CD14-positive monocyte (primary cell): ENCODE data around the gene AGAP1. TPM values are rescaled to one million over a fixed set of nuclear protein-coding genes. Genes with fewer than 3 reads are reported as not detected.

Source experiments
- DNase-seq, 3 donors: peaks; one replicate each; pipeline ENCODE4 v3.0.0-alpha.2; 2011 to 2022
- H2AFZ ChIP-seq: 2 replicates; pipeline ENCODE4 v1.6.0; 2012; ENCODE audit warnings: mild to moderate bottlenecking, low read depth, low read length, inconsistent platforms; ENCODE audit not compliant: insufficient read depth, poor library complexity, severe bottlenecking
- H3K27ac ChIP-seq, 2 donors: 1 replicate in 1 of 2; 2 replicates in 1 of 2; pipeline ENCODE4 v1.5.1; 2012 to 2013; ENCODE audit warnings: low read length in 2 of 2, control low read depth in 1 of 2, inconsistent platforms in 1 of 2, low read depth in 1 of 2, mild to moderate bottlenecking in 1 of 2
- H3K27me3 ChIP-seq, 2 donors: one replicate each; pipeline versions ENCODE4 v1.6.0 to v1.6.1; 2011 to 2013; ENCODE audit warnings: low read length in 2 of 2; ENCODE audit not compliant: control insufficient read depth in 2 of 2, insufficient read depth in 2 of 2
- H3K36me3 ChIP-seq, 2 donors: replicated peaks in 1 of 2; 1 replicate in 1 of 2; 2 replicates in 1 of 2; pipeline versions ENCODE4 v1.5.1 to v1.6.1; 2012 to 2013; ENCODE audit warnings: low read length in 2 of 2, control low read depth in 1 of 2, inconsistent platforms in 1 of 2, mild to moderate bottlenecking in 1 of 2; ENCODE audit not compliant: insufficient read depth in 2 of 2, control insufficient read depth in 1 of 2
- H3K4me1 ChIP-seq, 2 donors: 1 replicate in 1 of 2; 2 replicates in 1 of 2; pipeline versions ENCODE4 v1.5.1 to v1.6.1; 2012 to 2013; ENCODE audit warnings: low read length in 2 of 2, control low read depth in 1 of 2, inconsistent platforms in 1 of 2, mild to moderate bottlenecking in 1 of 2, moderate library complexity in 1 of 2; ENCODE audit not compliant: insufficient read depth in 2 of 2, control insufficient read depth in 1 of 2
- H3K4me2 ChIP-seq: replicated peaks from 2 replicates; pipeline ENCODE3; 2012; ENCODE audit warnings: low read length, moderate library complexity, mild to moderate bottlenecking; ENCODE audit not compliant: poor library complexity, severe bottlenecking; ENCODE audit errors: extremely low read depth
- H3K4me3 ChIP-seq, 3 experiments: fragments of 200-600 bp in 1 of 3; sonication (generic) in 1 of 3; replicated peaks in 1 of 3; 1 replicate in 2 of 3; 2 replicates in 1 of 3; pipeline ENCODE4 v1.5.1; 2011 to 2013; ENCODE audit warnings: low read length in 3 of 3, mild to moderate bottlenecking in 3 of 3, control low read depth in 2 of 3, low read depth in 2 of 3, inconsistent platforms in 1 of 3, moderate library complexity in 1 of 3
- H3K79me2 ChIP-seq: 2 replicates; pipeline ENCODE4 v1.6.0; 2012; ENCODE audit warnings: mild to moderate bottlenecking, control low read depth, inconsistent platforms, low read length, moderate library complexity; ENCODE audit not compliant: insufficient read depth
- H3K9ac ChIP-seq: 2 replicates; pipeline ENCODE4 v1.6.0; 2017; ENCODE audit warnings: low read length, mild to moderate bottlenecking; ENCODE audit not compliant: insufficient read depth, poor library complexity, severe bottlenecking
- H3K9me3 ChIP-seq, 2 donors: replicated peaks in 1 of 2; 1 replicate in 1 of 2; 2 replicates in 1 of 2; pipeline versions ENCODE4 v1.5.1 to v1.6.1; 2012 to 2013; ENCODE audit warnings: low read length in 2 of 2, control low read depth in 1 of 2; ENCODE audit not compliant: control insufficient read depth in 1 of 2, insufficient read depth in 1 of 2
- H4K20me1 ChIP-seq: 2 replicates; pipeline ENCODE4 v1.6.0; 2012; ENCODE audit warnings: mild to moderate bottlenecking, low read length, control low read depth, moderate library complexity; ENCODE audit not compliant: insufficient read depth
- H3K27ac Mint-ChIP-seq, 7 donors: one replicate each; pipeline ENCODE4 v1.8.0; 2020; ENCODE audit warnings: mild to moderate bottlenecking in 7 of 7, mixed read lengths in 7 of 7, moderate library complexity in 6 of 7, inconsistent platforms in 2 of 7
- H3K27me3 Mint-ChIP-seq, 3 donors: one replicate each; pipeline ENCODE4 v1.8.0; 2021 to 2022; ENCODE audit warnings: low read depth in 3 of 3, mild to moderate bottlenecking in 3 of 3, mixed read lengths in 3 of 3, moderate library complexity in 3 of 3, inconsistent platforms in 1 of 3
- H3K36me3 Mint-ChIP-seq, 2 donors: one replicate each; pipeline ENCODE4 v1.8.0; 2020; ENCODE audit warnings: mixed read lengths in 2 of 2, inconsistent platforms in 1 of 2, mild to moderate bottlenecking in 1 of 2
- H3K4me1 Mint-ChIP-seq: one replicate; pipeline ENCODE4 v1.8.0; 2020; ENCODE audit warnings: mild to moderate bottlenecking, mixed read lengths
- H3K4me3 Mint-ChIP-seq, 2 donors: one replicate each; pipeline ENCODE4 v1.8.0; 2020; ENCODE audit warnings: mild to moderate bottlenecking in 2 of 2, mixed read lengths in 2 of 2, moderate library complexity in 1 of 2
- H3K9me3 Mint-ChIP-seq, 7 donors: one replicate each; pipeline ENCODE4 v1.8.0; 2020 to 2022; ENCODE audit warnings: mixed read lengths in 7 of 7, mild to moderate bottlenecking in 6 of 7, moderate library complexity in 6 of 7, inconsistent platforms in 2 of 7
- whole genome bisulfite sequencing: methylation state at CpG from one replicate; pipeline ENCODE4 v1.1.5; 2013; ENCODE audit warnings: missing lambda C conversion rate; ENCODE audit not compliant: insufficient coverage; 5-methylcytosine and 5-hydroxymethylcytosine counted together
- intact Hi-C, 2 donors: fragments of 100-400 bp; cut with micrococcal nuclease; formaldehyde crosslinking; loops; one replicate each; pipeline versions ENCODE4 v1.15.0 to v1.15.1; 2023
- polyA plus RNA-seq, 3 donors: library from polyadenylated mRNA; depleted of rRNA in 1 of 3; unstranded in 2 of 3; stranded (reverse) in 1 of 3; fragments of 300-500 nt in 2 of 3; fragments of >200 nt in 1 of 3; fragmentation: Illumina TruSeq in 2 of 3; gene quantifications; 1 replicate in 2 of 3; 2 replicates in 1 of 3; pipeline ENCODE4 v1.2.3, GENCODE V29; 2012 to 2021
- TF ChIP-seq, protein P1 (sequence below): fragments of 200-600 bp; IDR thresholded peaks from one replicate; pipeline ENCODE4 v1.8.0; 2022; ENCODE audit warnings: antibody characterized with exemption, mild to moderate bottlenecking

AGAP1 gene
- polyA plus RNA-seq, 3 donors, result 0.12 TPM; not detected in 2

DNA sequence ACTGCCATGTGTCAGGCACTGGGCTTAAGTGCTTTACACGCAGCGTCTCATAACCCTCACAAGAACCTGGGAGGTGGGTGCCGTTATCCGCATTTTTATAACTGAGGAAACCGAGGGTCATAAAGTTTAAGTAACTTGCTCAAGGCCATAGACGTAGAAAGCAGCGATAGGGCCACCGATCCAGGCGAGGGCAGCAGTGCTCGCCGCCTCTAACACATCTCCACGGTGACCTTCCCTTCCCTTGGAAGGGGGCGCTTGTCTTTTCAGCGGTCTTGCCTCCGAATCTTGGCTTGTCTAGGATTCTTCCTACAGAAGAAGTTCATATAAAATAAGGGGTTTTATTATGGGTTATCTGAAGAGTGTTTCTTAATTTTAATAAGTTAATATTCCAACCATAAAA lies 487.8 kb downstream of the AGAP1 start:
- H3K4me3 ChIP-seq, result no peak overlapping the region
- no peak for DNase-seq
- H3K9ac ChIP-seq, result no peak overlapping the region
- Mint-ChIP-seq H3K36me3 (no peaks in the 10 kb centered on the region), H3K9me3 (peaks cover 0 to 8% (median 2%) of the 10 kb centered on the region in 7 donors), H3K27me3 (peaks cover 1 to 2% (median 2%) of the 10 kb centered on the region in 3 donors), H3K27ac (no peak overlapping the region), H3K4me3 (no peak overlapping the region), H3K4me1 (no peaks in the 10 kb centered on the region)
- no peak overlapping the region for H3K4me2 ChIP-seq
- TF ChIP-seq, protein P1, sequence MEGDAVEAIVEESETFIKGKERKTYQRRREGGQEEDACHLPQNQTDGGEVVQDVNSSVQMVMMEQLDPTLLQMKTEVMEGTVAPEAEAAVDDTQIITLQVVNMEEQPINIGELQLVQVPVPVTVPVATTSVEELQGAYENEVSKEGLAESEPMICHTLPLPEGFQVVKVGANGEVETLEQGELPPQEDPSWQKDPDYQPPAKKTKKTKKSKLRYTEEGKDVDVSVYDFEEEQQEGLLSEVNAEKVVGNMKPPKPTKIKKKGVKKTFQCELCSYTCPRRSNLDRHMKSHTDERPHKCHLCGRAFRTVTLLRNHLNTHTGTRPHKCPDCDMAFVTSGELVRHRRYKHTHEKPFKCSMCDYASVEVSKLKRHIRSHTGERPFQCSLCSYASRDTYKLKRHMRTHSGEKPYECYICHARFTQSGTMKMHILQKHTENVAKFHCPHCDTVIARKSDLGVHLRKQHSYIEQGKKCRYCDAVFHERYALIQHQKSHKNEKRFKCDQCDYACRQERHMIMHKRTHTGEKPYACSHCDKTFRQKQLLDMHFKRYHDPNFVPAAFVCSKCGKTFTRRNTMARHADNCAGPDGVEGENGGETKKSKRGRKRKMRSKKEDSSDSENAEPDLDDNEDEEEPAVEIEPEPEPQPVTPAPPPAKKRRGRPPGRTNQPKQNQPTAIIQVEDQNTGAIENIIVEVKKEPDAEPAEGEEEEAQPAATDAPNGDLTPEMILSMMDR, result no peak
- H3K36me3 ChIP-seq, result no peaks in the 10 kb centered on the region
- H3K79me2 ChIP-seq, result no peaks in the 10 kb centered on the region
- no peaks in the 10 kb centered on the region for H3K9me3 ChIP-seq
- H2AFZ ChIP-seq, result no peak overlapping the region
- H3K27me3 ChIP-seq, result no peaks in the 10 kb centered on the region
- intact Hi-C loops, result no loop called here
- no peaks in the 10 kb centered on the region for H3K4me1 ChIP-seq
- WGBS, result 36% methylated on average over 9 of the region's 15 CpGs
- H4K20me1 ChIP-seq, result no peaks in the 10 kb centered on the region
- H3K27ac ChIP-seq, result no peak overlapping the region

DNA sequence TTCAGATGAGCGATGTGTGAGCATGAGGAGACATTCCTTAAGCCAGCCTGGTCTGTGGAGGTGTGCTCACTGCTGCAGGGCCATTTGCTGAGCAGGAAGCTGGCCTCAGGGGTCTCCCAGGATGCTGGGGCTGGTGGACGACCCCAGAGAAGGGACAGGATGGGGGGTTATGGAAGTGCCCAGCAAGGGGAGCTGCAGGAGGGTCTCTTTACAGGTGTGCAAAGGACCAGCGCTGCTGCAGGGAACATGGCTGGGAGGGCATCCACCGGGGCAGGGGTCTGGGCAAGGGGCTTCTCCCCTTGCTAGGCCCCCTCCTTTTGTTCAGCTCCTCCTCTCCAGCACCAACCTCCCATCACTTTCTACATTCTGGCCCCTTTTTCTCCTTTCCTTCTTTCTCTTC lies 489.2 kb downstream of the AGAP1 start:
- H3K27me3 Mint-ChIP-seq, result peaks cover 1 to 2% (median 2%) of the 10 kb centered on the region in 3 donors
- H3K36me3 Mint-ChIP-seq, result no peaks in the 10 kb centered on the region
- no peak overlapping the region for H3K4me3 Mint-ChIP-seq
- intact Hi-C loops, result no loop called here
- H3K27ac Mint-ChIP-seq, result no peak overlapping the region
- Histone ChIP-seq H3K36me3 (no peaks in the 10 kb centered on the region), H2AFZ (no peak overlapping the region), H3K9ac (no peak overlapping the region), H4K20me1 (no peaks in the 10 kb centered on the region), H3K27ac (no peak overlapping the region), H3K4me1 (no peaks in the 10 kb centered on the region), H3K9me3 (no peaks in the 10 kb centered on the region), H3K27me3 (no peaks in the 10 kb centered on the region), H3K4me2 (no peak overlapping the region), H3K79me2 (no peaks in the 10 kb centered on the region), H3K4me3 (no peak overlapping the region)
- no peak for DNase-seq
- H3K9me3 Mint-ChIP-seq, result peaks cover 0 to 6% (median 2%) of the 10 kb centered on the region in 7 donors
- H3K4me1 Mint-ChIP-seq, result no peaks in the 10 kb centered on the region
- WGBS, result 100% methylated on average over 3 of the region's 4 CpGs
- TF ChIP-seq, protein P1, result no peak
